ENCODE measurements around the gene HCN3. TPM values are rescaled to one million over a fixed set of nuclear protein-coding genes. Genes with fewer than 3 reads are reported as not detected.

Gene HCN3
- total and polyA plus RNA-seq, 2 donors (not counting 3 experiments of a cell fraction or from before 2014, with no cell fraction given): 3.3 to 4.1 TPM

GRCh38 chr1:155313261-155313660 is 36.0 kb downstream of the HCN3 start:
- Histone ChIP-seq H3K4me1 (ENCODE audit: control insufficient read depth, extremely low read depth, insufficient read depth, low read length) (peaks cover 19% of the 10 kb centered on the region), H4K20me1 (replicated peaks; ENCODE audit: control insufficient read depth, extremely low read depth, insufficient read depth, low read length) (no peaks in the 10 kb centered on the region), H3K4me3 (replicated peaks in 1 of 3; ENCODE audit: insufficient read depth in 1 of 3, low read depth in 1 of 3, low read length in 3 of 3) (no peak overlapping the region), H3K9ac (replicated peaks; ENCODE audit: extremely low read depth, insufficient read depth, low read length) (no peak overlapping the region), H3K4me2 (ENCODE audit: insufficient read depth, low read length) (no peak overlapping the region), H3K36me3 (ENCODE audit: control insufficient read depth in 2 of 2, extremely low read depth in 1 of 2, insufficient read depth in 2 of 2, low read length in 2 of 2) (peaks cover 21 to 23% of the 10 kb centered on the region in 2 experiments), H3K9me1 (replicated peaks; ENCODE audit: control insufficient read depth, extremely low read depth, insufficient read depth, low read length) (no peaks in the 10 kb centered on the region), H3K79me2 (ENCODE audit: control insufficient read depth, insufficient read depth, low read length) (peaks cover 52% of the 10 kb centered on the region), H3K27ac (ENCODE audit: insufficient read depth, low read depth, low read length) (no peak overlapping the region), H3K27me3 (ENCODE audit: control insufficient read depth in 2 of 2, insufficient read depth in 2 of 2, low read length in 2 of 2) (no peaks in the 10 kb centered on the region), H3K9me3 (replicated peaks; ENCODE audit: control insufficient read depth, insufficient read depth, low read length) (no peaks in the 10 kb centered on the region), H2AFZ (ENCODE audit: low read depth, low read length) (no peak overlapping the region)
- no peak for TF ChIP-seq FOS (IDR thresholded peaks at IDR 0.05; ENCODE audit: borderline replicate concordance, insufficient read depth, low read length)
- TF ChIP-seq MYC (IDR thresholded peaks at IDR 0.05; ENCODE audit: low read depth, low read length): no peak
- TF ChIP-seq EZH2 (IDR thresholded peaks at IDR 0.05; ENCODE audit: borderline replicate concordance, low read depth, low read length, severe bottlenecking): no peak
- no peak for TF ChIP-seq GATA2 (IDR thresholded peaks at IDR 0.05; ENCODE audit: insufficient read depth, insufficient read length, low read depth, low read length)
- no peak for TF ChIP-seq POLR2AphosphoS5 (IDR thresholded peaks at IDR 0.05; ENCODE audit: insufficient read depth, low read depth, low read length)
- no peak for TF ChIP-seq POLR2A (IDR thresholded peaks at IDR 0.05; ENCODE audit: low read depth, low read length)
- TF ChIP-seq JUN (IDR thresholded peaks at IDR 0.05; ENCODE audit: borderline replicate concordance, insufficient read depth, insufficient read length, low read depth): no peak
- TF ChIP-seq CTCF (IDR thresholded peaks at IDR 0.05; ENCODE audit: extremely low read depth in 1 of 2, insufficient read depth in 1 of 2, low read depth in 1 of 2, low read length in 2 of 2): no peak
- no peak for TF ChIP-seq MAX (IDR thresholded peaks at IDR 0.05; ENCODE audit: insufficient read depth, insufficient read length)
- dilution Hi-C loops (cut with MboI; ENCODE audit: extremely low pct_ligation_motif_present, low sequenced_read_pairs): no loop called here
- CTCF ChIA-PET: interaction anchor here (1.3 to 1.4 kb wide), 2 partner anchors 51 to 62 kb away, joined by 4 to 6 read pairs; partner anchors contain the start of gene SCAMP3
- DNase-seq (ENCODE audit: low read depth, low spot score): no peak
- POLR2A ChIA-PET: no interaction called here
- no TSS peak for BruUV-seq (replicated peaks)
- FAIRE-seq: no peak
- intact Hi-C loops (cut with micrococcal nuclease): no loop called here
